Body of pancreas (tissue), 4 donors: ENCODE data around the gene BMAL1. TPM values are rescaled to one million over a fixed set of nuclear protein-coding genes. Genes with fewer than 3 reads are reported as not detected.

ENCODE experiments used
- ATAC-seq: fragments of 150-250 bp; one replicate; pipeline ENCODE4 v1.9.1; 2016
- DNase-seq, 4 donors: peaks; one replicate each; pipeline ENCODE4 v3.0.0-alpha.2; 2019
- H3K27ac ChIP-seq, 4 donors: fragments of 200-600 bp; sonication (generic); 1 replicate in 3 of 4; 2 replicates in 1 of 4; pipeline versions ENCODE4 v1.5.1 to v1.6.1; 2016 to 2019; ENCODE audit warnings: mild to moderate bottlenecking in 1 of 4, mixed read lengths in 1 of 4, moderate library complexity in 1 of 4
- H3K27me3 ChIP-seq, 2 donors: fragments of 200-600 bp; sonication (generic); one replicate each; pipeline ENCODE4 v1.6.0; 2016; ENCODE audit warnings: mild to moderate bottlenecking in 1 of 2
- H3K36me3 ChIP-seq, 2 donors: fragments of 200-600 bp; sonication (generic); replicated peaks in 1 of 2; 2 replicates each; pipeline ENCODE4 v1.5.1; 2016; ENCODE audit warnings: low read depth in 2 of 2; ENCODE audit not compliant: insufficient read depth in 1 of 2
- H3K4me1 ChIP-seq: fragments of 200-600 bp; sonication (generic); one replicate; pipeline ENCODE4 v1.6.0; 2016
- H3K4me3 ChIP-seq, 2 donors: fragments of 200-600 bp; sonication (generic); 1 replicate in 1 of 2; 2 replicates in 1 of 2; pipeline ENCODE4 v1.5.1; 2016 to 2019
- H3K9me3 ChIP-seq, 3 donors: fragments of 200-600 bp; sonication (generic); 1 replicate in 2 of 3; 2 replicates in 1 of 3; pipeline ENCODE4 v1.5.1; 2016
- POLR2A ChIP-seq, 3 donors: fragments of 450-650 bp; IDR thresholded peaks; one replicate each; pipeline ENCODE4 v1.6.1; 2016; ENCODE audit warnings: antibody characterized with exemption in 3 of 3, mild to moderate bottlenecking in 2 of 3
- WGBS, 2 donors: methylation state at CpG; one replicate each; pipeline ENCODE4 v1.1.5; 2017; 5-methylcytosine and 5-hydroxymethylcytosine counted together
- intact Hi-C: fragments of 100-400 bp; cut with DNase I; formaldehyde crosslinking; loops from one replicate; pipeline ENCODE4 v1.15.1; 2023
- total RNA-seq, 2 donors: library from RNA; depleted of rRNA; stranded (reverse); fragments of >200 nt; gene quantifications; one replicate each; pipeline ENCODE4 v1.1.0, GENCODE V29; 2016
- TF ChIP-seq, protein P1 (sequence below), 7 experiments: fragments of 450-650 bp in 4 of 7; fragments of 200-600 bp in 3 of 7; sonication (generic) in 3 of 7; IDR thresholded peaks; one replicate each; pipeline ENCODE4 v1.5.1; 2016 to 2019; ENCODE audit warnings: antibody characterized with exemption in 7 of 7

The BMAL1 gene
- total RNA-seq, 2 donors from 2014 or later = 19.5 to 35.3 TPM

DNA sequence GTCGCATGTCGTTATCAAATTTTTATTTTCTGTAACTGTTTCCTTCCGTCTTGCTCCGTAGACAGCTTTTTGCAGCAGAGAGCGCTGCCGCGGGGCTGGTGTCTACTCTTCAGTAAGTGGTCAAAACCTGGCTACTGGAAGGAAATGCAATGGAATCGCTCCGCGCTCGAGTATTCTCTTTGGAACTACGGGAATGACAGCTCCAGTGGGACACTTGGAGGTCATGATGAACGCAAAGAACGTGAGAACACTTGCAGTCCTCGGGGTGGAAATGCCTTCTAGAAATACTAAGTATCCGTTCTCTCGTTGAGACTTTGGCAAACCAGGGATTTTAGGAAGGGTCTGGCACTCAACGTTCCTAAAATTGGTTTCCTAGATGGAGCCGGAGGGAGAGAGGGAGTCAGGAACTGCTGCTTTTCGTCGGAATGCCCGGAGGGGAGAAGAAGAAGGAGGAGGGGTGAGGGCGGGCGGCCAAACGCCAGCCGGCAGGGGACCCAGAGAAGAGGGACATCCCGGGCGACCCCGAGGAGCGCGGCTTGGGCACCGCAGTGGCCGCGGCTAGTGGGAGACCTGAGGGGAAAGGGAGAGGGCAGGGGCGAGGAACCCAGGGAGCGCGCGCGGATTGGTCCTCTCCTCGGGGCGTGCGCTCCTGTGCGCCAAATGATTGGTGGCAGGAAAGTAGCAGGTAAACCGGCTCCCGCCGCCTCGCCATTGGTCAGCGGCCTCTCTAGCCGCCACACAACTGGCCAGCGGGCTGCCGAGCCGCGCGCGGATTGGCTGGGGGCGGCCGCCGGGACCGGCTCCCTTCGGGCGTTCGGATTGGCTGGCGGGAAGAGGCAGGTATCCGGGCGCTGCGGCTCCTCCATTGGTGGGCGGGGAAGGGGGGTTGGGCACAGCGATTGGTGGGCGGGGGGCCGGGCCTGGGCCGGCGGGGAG, 490 bp upstream of the BMAL1 start:
- ATAC-seq (peak; percentile 94), DNase-seq (peak; percentile 97 to 98 (median 98))
- WGBS, 2 donors = 0 to 1% methylated on average over 61 to 72 of the region's 72 CpGs
- Histone ChIP-seq H3K4me1 (peaks cover 29% of the 10 kb centered on the region), H3K9me3 (no peaks in the 10 kb centered on the region), H3K27ac (peak overlapping the region; percentile 80 to 94 (median 88)), H3K27me3 (no peaks in the 10 kb centered on the region), H3K4me3 (peak overlapping the region; percentile 41 to 80), H3K36me3 (no peaks in the 10 kb centered on the region)
- peak; percentile 66 to 92 (median 91) for TF ChIP-seq POLR2A (IDR thresholded peaks at IDR 0.05)
- TF ChIP-seq, protein P1, sequence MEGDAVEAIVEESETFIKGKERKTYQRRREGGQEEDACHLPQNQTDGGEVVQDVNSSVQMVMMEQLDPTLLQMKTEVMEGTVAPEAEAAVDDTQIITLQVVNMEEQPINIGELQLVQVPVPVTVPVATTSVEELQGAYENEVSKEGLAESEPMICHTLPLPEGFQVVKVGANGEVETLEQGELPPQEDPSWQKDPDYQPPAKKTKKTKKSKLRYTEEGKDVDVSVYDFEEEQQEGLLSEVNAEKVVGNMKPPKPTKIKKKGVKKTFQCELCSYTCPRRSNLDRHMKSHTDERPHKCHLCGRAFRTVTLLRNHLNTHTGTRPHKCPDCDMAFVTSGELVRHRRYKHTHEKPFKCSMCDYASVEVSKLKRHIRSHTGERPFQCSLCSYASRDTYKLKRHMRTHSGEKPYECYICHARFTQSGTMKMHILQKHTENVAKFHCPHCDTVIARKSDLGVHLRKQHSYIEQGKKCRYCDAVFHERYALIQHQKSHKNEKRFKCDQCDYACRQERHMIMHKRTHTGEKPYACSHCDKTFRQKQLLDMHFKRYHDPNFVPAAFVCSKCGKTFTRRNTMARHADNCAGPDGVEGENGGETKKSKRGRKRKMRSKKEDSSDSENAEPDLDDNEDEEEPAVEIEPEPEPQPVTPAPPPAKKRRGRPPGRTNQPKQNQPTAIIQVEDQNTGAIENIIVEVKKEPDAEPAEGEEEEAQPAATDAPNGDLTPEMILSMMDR (IDR thresholded peaks at IDR 0.05) = peak in 1 of 7 experiments; percentile 5
- intact Hi-C loops = no loop called here

DNA sequence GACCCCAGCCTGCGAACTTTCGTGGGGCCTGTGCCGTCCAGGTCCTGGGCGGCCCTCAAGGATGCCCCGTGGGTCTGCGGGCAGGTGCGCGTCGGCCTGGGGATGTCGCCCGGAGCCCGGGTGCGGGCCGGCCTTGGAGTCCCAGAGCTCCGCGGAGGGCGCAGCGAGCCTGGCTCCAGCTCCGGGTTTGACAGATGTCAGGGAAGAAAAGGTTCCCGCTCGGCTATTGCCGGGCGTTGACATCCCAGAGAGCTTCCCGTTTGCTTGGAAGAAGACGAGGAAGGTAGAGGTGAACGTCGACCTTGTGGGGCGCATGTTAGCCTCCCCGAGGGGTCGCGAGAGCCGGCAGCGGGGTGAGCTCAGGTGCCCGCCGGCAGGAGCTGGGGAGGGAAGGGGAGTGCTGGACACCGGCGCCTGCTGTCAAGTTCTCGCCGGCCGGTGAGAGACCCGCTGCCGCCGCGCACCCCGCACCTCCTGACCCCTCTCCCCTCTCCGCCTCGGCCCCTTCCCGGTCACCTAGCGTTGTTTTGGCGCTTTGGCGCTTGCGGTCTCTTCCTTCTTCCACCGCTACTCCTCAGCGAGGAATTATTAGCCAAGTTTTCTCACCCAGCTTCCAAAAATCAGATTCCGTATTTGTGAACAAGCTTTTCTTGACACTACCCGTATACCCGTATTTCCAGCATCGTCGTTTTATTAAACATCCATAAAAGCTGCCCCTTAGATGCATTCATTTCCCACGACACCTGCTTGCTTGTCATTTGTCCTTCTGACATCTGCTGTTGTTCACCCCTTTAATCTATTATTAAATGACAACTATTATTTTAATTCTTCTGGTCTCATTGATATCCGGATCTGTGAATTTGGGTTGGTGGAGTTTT, 1.3 kb downstream of the BMAL1 start:
- H3K27ac ChIP-seq = peak overlapping the region in 3 of 4 donors; percentile 87 to 94 (median 88)
- no peaks in the 10 kb centered on the region for H3K36me3 ChIP-seq
- WGBS, 2 donors = 2 to 8% methylated on average over 22 to 60 of the region's 61 CpGs
- no peak for ATAC-seq
- TF ChIP-seq, protein P1 (IDR thresholded peaks at IDR 0.05) = no peak
- TF ChIP-seq POLR2A (IDR thresholded peaks at IDR 0.05) = no peak
- peaks cover 29% of the 10 kb centered on the region for H3K4me1 ChIP-seq
- peak in 3 of 4 donors; percentile 29 to 45 (median 29) for DNase-seq
- intact Hi-C loops = no loop called here
- peak overlapping the region; percentile 63 to 98 for H3K4me3 ChIP-seq
- H3K27me3 ChIP-seq = no peaks in the 10 kb centered on the region
- H3K9me3 ChIP-seq = no peaks in the 10 kb centered on the region

- no peaks in the 10 kb centered on the region for H3K36me3 ChIP-seq
- no peak overlapping the region for H3K27ac ChIP-seq
- no peaks in the 10 kb centered on the region for H3K9me3 ChIP-seq
- 39 to 42% methylated on average over 3 of the region's 3 CpGs for WGBS, 2 donors
- intact Hi-C loops = no loop called here
- no peak for DNase-seq
- no peak for TF ChIP-seq POLR2A (IDR thresholded peaks at IDR 0.05)
- TF ChIP-seq, protein P1 (IDR thresholded peaks at IDR 0.05) = no peak
- no peaks in the 10 kb centered on the region for H3K27me3 ChIP-seq
- no peak for ATAC-seq
- no peak overlapping the region for H3K4me3 ChIP-seq
- H3K4me1 ChIP-seq = peaks cover 29% of the 10 kb centered on the region
Observed at GRCh38 chr11:13279487-13279834, 1.9 kb downstream of the BMAL1 start.

- TF ChIP-seq POLR2A (IDR thresholded peaks at IDR 0.05) = no peak
- TF ChIP-seq, protein P1 (IDR thresholded peaks at IDR 0.05) = no peak
- ATAC-seq = no peak
- no peaks in the 10 kb centered on the region for H3K36me3 ChIP-seq
- H3K27me3 ChIP-seq = no peaks in the 10 kb centered on the region
- no peak for DNase-seq
- intact Hi-C loops = no loop called here
- H3K4me3 ChIP-seq = no peak overlapping the region
- no peak overlapping the region for H3K27ac ChIP-seq
- peaks cover 29% of the 10 kb centered on the region for H3K4me1 ChIP-seq
- no peaks in the 10 kb centered on the region for H3K9me3 ChIP-seq
- WGBS, 2 donors = 19 to 31% methylated on average over 3 of the region's 3 CpGs
Observed at GRCh38 chr11:13280092-13280722, 2.6 kb downstream of the BMAL1 start.
